ENCODE data around the gene DEPDC4.
"Not testable (repeated sequence)": the region's sequence is repeated elsewhere in the genome, so short reads cannot be mapped to it uniquely, and the experiment has no call there.

The DEPDC4 gene

DNA sequence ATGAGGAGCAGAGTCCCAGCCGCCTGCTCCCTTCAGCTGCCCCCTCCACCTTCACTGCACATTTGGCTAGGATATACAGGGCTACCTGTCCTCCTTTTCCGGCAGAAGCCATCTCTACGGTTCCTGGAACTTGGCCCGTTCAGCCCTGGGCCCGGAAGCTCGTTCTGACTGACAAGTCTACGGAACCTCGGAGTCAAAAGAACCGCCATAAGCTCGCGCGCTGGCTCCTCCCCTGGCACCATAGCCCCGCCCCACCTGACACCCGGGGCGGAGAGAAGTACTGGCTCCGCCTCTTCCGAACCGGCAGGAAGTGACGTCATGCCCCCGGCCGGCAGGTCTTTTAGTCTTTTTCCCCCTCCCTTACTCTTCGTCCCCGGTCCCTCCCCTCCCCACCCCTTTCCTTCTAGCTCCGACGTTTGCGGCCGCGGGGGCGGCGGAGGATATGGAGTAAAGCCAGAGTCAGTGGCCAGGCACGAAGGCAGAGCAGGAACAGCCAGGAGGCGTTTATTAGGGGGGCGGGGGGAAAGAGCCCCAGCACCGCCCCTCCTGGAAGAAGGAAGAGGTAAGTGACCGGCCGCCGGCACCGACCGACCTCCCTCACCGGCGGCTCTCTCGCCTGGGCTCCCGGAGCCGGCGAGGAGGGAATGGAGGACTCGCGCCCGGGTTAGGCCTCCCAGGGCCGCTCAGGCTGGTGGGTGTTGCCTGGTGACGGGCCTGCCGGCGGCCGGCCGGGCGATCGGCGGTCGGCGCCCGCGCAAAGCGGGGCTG lies at the start of gene DEPDC4, which contains the start of gene SCYL2:
Gene DEPDC4 (minus strand): TSS at position 245 of the 768 bp plus-strand sequence. CDS start 3 bp downstream, at position 242.
Gene SCYL2 (plus strand): TSS at position 343 of the 768 bp plus-strand sequence. CDS start 15,794 bp downstream, outside the sequence.
- peak; percentile 94 for DNase-seq

DNA sequence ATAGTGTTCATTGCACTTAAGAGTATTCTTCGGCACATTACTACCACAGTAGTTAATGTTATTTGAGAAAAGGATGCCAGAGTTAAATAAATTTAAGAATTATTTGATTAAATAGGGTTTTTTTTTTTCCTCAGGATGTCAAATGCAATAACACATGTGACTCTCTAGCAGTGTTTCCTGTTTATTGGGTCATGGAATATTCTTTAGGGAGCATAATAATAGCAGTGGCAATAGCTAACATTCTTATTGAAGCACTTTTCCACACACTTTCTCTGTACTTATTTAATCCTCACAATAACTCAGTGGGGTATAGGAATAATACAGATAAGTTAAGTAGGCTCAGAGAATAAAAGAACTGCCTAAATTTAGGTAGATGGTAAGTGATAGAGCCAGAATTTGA lies 44.4 kb upstream of the DEPDC4 start:
- no peak for DNase-seq

DNA sequence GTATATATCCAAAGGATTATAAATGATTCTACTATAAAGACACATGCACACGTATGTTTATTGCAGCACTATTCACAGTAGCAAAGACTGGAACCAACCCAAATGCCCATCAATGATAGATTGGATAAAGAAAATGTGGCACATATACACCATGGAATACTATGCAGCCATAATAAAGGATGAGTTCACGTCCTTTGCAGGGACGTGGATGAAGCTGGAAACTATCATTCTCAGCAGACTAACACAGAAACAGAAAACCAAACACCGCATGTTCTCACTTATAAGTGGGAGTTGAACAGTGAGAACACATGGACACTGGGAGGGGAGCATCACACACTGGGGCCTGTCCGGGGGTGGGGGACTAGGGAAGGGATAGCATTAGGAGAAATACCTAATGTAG lies 41.3 kb upstream of the DEPDC4 start:
- not testable (repeated sequence) for DNase-seq

DNA sequence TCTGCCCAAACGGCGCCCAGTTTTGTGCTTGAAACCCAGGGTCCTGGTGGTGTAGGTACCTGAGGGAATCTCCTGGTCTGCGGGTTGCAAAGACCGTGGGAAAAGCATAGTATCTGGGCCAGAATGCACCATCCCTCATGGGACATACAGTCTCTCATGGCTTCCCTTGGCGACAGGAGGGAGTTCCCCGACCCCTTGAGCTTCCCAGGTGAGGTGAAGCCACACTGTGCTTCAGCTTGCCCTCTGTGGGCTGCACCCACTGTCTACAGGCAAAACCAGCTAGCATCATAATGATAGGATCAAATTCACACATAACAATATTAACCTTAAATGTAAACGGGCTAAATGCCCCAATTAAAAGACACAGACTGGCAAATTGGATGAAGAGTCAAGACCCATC lies 37.5 kb upstream of the DEPDC4 start:
- DNase-seq = not testable (repeated sequence)

DNA sequence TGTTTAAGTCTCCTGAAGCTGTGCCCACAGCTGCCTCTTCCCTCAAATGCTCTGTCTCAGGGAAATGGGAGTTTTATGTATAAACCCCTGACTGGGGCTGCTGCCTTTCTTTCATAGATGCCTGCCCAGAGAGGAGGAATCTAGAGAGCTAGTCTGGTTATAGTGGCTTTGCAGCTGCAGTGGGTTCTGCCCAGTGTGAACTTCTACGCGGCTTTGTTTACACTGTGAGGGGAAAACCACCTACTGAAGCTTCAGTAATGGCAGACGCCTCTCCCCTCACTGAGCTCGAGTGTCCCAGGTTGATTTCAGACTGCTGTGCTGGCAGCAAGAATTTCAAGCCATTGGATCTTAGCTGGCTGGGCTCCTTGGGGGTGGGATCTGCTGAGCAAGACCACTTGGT lies 37.0 kb upstream of the DEPDC4 start:
- DNase-seq = no peak

DNA sequence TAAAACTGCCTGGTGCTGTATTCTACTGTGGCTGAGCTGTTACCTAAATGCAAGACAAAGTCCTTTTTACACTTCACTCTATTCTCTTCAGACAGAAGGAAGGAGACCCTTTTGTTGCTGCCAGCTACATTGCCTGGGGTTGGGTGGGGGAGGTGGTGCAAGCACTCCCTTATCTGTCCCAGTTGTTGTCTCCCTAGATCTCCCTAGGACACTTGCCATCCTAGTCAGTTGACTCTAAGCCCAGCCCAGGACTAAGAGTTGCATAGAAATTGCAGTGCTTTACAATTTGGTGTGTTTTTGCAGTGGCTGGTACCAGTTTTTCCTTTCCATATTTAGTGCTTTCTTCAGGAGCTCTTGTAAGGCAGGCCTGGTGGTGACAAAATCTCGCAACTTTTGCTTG lies 35.2 kb upstream of the DEPDC4 start:
- DNase-seq = no peak

DNA sequence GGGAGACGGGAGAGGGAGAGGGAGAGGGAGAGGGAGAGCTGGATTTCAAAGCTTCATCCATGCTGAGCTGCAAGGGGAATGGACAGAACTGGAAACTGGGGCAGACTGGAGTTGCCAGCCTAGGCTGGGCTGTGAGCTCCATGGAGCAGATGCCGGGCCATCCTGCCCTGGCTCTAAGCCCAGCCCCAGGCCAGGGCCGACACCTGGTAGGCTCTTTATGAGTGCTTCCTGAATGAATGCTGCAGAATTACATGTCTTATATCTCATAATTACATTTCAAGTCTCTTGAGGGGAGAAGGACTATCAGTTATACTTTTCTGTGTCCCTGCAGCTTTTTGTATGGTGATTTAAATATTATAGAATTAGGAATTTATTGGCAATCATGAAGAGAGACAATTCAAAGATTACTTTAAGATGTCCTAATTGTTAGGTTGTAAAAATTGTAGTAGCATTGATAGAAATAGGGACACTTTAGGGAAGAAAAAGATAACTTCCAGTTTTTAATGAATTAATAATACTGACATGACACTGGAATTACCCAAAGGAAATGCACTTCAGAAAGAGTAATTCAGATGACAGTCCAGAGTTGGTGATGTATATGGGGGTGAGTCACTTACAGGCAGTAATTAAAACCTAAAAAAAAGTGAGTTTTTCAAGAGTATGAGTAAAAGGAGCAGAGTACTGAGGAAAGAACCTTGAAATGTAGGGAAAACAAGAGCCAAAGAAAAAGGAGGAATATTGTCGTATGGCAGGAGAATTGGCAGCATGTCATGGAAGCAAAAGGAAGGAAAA lies 29.1 kb upstream of the DEPDC4 start:
- DNase-seq = no peak

DNA sequence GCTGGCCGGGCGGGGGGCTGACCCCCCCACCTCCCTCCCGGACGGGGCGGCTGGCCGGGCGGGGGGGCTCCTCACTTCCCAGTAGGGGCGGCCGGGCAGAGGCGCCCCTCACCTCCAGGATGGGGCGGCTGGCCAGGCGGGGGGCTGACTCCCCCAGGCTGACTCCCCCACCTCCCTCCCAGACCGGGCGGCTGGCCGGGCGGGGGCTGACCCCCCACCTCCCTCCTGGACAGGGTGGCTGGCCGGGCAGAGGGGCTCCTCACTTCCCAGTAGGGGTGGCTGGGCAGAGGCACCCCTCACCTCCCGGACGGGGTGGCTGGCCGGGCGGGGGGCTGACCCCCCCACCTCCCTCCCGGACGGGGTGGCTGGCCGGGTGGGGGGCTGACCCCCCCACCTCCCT lies 27.5 kb upstream of the DEPDC4 start:
- DNase-seq = not testable (repeated sequence)

DNA sequence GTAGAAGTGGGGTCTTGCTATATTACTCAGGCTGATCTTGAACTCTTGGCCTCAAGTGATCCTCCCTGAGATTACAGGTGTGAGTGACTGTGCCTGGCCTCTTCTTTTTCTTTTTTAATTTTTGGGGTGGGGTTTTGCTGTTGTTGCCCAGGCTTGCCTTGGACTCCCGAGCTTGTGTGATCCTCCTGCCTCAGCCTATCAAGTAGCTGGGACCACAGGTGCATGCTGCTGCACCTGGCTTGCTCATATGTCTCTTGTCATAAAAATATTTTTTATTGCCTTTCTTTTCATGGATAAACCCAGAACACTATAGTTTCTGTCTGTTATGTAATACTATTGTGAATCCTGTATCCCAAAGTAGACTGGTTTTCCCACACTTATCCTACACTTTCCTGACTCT lies 26.1 kb upstream of the DEPDC4 start:
- no peak for DNase-seq

DNA sequence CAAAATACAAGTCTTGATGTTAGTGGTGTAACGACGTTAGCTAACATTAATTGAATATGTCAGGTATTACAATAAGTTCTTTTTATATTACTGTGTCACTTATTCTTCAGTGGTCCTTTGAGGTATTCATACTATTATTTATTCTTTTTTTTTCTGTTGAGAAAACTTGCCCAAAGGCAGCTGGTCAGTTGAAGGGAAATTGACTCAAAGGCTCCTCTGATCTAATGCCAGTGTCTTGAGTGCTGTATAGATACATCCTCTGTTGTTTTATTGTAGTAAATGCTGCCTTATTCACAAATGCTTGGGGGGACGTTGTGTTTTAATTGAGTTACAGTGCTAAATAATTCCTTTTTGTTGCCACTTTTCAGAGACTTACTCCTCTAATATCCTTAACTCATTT lies 23.1 kb upstream of the DEPDC4 start:
- no peak for DNase-seq

DNA sequence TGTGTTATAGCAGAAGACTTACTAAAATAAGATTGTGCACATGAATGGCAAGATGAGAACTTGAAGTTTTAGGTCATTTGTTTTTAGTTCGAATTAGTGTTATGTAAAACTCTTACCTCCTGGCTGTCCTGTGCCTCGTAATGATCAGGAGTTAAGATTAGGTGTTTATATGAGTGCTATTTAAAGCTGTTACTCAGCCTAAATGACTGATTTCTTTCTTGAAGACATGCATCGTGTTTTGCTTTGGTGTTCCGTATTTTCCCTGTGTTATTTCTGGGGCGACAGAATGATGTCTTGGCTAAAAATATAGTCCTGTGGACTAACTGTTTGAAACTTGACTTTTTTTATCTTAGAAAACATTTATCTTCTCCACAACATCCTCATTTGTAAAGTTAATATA lies 22.2 kb upstream of the DEPDC4 start:
- DNase-seq = no peak

DNA sequence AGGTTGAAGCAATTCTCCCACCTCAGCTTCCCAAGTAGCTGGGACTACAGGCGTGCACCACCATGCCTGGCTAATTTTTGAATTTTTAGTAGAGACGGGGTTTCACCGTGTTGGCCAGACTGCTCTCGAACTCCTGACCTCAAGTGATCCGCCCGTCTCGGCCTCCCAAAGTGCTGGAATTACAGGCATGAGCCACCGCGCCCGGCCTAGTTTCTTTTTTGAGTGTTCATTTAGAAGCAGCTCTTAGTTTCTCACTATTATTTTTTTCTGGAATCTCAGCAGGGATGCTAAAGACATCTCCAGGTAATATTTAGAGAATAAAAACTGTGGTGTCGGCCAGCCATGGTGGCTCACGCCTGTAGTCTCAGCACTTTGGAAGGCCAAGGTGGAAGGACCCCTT lies 17.7 kb upstream of the DEPDC4 start:
- DNase-seq = not testable (repeated sequence)

DNA sequence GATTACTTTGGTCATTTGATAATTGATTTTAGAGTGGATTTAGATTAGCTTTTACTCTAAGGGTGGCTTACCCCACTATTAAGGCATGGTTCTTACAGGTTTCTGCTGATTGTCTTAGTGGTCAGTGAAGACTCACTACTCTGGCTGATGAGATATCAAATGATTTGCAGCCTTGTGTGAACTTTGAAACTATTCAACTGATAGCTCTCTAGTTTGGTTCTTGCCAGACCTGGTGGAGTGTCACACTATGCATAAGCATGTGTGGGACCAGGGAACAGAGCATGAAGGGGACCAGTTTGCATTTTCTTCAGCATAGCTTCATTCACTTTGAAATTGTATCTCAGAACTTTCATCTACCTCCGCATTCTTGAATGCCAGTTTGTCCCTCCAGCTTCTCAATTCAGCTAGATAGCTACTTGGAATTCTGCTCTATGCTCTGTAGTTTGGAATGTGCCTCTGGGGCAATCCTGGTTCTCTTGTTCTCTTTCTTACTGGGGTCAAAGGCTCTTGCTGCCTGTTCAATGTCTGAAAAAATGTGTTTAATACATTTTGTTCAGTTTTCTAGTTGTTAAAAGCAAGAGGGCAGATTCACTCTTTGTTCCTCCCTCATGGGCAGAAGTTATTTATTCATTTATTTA lies 12.8 kb upstream of the DEPDC4 start:
- DNase-seq = no peak

DNA sequence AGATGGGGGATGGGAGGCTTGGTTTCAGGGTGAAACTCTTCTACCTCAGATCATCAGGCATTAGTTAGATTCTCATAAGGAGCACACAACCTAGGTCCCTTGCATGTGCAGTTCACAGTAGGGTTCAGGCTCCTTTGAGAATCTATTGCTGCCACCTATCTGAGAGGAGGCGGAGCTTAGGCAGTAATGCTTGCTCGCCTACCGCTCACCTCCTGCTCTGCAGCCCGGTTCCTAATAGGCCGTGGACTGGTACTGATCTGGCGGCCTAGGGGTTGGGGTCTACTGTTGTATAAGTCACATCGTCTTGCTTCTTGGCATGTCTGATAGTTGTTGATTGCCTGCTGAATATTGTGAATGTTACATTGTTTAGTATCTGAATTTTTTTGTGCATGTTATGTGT lies 12.3 kb upstream of the DEPDC4 start:
- no peak for DNase-seq

DNA sequence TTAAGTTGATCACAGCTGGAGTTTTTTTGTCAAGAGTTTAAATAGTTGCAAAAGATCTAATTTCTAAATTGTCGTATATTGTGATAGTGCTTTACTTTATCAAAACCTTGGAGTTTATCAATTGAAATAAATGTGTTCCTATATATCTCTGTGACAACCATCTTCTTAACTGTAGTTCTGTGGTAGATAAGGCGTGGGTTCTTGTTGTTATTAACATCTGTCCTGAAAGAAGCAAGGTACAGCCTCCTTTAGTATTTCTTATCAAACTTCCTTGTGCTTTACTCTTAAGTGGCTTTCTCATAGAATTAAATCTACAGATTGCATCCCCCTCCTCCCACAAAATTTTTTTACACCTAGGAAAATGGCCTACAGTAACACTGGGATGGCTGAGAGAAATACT lies 7.4 kb upstream of the DEPDC4 start:
- no peak for DNase-seq

DNA sequence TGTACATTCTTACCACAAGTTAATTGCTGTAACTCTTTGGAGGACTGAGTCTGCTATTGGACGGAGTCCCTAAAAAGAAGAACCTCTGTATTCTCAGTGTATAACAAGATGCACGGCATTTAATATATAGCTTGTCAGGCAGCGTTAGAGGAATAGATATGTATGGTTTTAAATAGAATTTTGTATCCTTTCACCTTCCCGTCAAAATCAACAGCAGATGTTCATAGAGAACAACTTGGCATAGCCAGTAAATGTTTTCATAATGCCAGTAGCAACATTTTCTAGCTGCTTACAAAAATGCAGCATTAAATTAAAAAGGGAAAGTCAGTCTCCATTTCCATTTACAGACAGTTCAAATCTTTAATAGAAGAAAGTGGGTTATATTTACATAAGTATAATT lies 6.9 kb upstream of the DEPDC4 start:
- no peak for DNase-seq

DNA sequence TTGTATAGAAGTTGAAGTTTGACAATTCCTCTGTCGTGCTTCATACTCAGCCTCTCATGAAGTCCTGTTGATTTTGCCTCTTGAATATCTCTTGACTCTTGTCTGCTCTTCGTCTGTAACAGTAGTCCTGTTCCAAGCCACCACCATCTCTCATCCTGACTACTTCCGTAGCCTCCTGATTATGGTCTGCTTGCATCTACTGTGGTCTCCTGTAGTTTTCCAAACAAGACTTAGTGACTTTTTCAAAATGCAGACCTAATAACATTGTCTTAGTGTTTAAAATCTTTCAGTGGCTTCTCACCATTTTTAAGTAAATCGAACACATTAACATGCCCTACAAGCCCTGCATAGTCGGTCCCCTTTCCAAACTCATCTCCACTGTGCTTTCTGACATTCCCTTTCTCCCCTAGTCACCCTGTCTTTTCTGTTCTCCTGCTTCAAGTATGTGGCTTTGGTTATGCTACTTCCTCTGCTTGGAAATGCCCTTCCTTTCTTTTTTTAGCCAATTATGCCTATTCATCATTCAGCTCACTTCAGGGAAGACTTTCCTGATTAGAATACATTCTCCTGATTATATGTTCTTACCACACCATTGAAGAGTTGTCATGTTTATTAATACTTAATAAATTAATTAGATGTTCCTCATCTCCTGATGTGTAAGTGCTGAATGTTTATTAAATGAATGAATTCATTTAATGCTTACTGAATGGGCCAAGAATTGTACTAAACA lies 2.1 kb upstream of the DEPDC4 start:
- DNase-seq = no peak

DNA sequence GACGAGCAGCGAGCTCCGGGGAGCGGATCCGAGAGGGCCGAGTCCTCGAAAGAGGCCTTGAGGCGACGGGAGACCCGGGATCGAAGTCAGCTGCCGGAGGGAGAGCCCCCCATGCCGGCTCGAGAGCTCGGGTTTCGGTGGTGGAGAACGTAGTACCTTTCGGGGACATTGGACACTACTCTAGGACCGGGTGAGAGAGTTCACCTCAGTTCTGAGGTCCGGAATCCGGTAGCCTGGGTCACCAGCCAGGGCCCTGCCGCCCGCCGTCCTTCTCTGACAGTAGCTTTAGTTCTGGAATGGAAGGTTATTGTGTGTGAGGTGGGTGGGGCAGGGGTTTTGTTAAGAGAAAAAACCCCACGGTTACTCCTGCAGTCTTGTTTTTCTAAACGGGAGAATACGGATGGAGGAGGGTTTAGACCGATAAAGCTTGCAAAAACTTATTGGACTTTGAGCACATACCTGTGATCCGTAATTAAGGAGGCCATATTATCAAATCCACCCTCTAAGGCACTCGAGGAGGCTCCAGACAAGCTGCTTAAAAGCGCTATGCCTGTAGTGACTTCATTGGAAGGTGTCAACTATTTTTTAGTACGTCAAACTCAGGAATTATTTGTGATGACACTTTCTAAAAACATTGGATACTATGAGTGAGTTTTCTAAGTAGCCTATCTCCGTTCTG lies 863 bp upstream of the DEPDC4 start:
- peak; percentile 26 for DNase-seq

DNA sequence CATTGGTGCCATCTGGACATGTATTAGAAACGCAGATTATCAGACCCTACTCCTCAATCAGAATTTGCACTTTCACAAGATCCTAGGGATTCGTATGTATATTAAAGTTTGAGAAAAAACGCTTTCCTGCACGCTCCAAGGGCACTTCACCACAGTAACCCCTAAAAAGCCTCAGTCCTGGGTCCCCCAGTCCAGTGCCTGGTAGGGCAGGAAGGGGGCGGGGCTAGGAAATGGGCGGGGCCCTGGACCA lies 369 bp downstream of the DEPDC4 start:
- DNase-seq = peak; percentile 92

DNA sequence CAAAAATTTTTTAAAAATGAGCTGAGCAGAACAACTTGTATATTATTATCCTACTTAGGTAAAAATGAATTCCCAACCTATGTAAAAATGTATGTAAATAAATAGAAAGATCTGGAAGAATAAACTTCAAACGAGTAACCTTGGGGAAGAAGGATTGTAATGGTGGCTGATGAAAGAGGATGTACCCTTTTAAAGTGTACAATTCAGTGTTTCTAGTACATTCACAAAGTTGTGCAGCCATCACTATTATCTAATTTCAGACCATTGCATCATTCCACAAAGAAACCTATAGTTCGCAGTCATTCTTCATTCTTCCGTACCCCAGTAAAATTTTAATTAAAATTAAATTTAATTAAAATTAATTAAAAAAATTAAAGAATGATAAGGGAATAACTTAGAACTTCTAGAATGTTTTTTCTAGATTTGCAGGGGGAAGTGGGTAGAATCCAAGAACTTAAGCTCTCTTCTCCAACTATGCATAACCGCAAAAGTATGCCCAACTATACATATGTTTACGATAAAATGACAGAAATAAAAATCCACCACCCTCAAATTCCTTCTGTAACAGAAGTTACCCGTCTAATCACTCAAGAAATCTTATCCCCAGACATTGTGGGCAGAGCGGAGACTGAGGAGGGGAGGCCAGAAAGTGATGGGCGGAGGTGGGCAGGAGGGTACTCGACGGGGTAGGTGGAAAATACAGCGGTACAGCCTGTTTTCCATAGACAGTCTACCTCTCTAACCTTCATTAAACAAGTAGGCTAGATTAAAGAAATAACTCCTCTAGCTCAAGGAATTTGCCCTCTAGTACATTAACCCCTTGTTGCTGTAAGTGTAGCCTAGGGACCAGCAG lies 921 bp downstream of the DEPDC4 start:
- DNase-seq = no peak

DNA sequence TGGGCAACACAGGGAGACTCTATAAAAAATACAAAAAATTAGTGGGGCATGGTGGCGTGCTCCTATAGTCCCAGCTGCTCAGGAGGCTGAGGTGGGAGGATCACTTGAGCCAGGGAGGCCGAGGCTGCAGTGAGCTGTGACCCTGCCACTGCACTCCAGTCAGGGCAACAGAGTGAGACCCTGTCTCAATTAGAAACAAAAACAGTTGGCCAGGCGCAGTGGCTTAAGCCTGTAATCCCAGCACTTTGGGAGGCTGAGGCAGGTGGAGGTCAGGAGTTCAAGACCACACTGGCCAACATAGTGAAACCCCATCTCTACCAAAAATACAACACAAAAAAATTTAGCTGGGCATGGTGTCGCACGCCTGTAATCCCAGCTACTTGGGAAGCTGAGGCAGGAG lies 1.8 kb downstream of the DEPDC4 start:
- DNase-seq = not testable (repeated sequence)

DNA sequence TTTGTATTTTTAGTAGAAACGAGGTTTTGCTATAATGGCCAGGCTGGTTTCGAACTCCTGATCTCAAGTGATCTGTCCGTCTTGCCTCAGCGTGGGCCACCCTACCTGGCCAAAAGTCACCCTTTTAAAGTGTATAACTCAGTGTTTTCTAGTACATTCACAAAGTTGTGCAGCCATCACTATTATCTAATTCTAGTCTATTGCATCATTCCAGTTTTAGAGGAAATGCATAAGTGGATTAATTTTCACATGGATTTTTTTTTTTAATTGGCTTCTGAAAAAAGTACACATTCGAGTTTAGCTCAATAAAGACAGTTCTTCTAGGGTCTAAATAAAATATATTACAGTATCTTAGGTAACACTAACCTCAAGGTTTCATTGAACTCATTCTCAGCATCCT lies 3.7 kb downstream of the DEPDC4 start:
- DNase-seq = no peak

Measured in CD4-positive, alpha-beta T cell treated with Interleukin-21 for 1 hour (primary cell).